Colon (tissue), 2 donors: ENCODE data around the gene GPR25.
"Not testable (repeated sequence)": the region's sequence is repeated elsewhere in the genome, so short reads cannot be mapped to it uniquely, and the experiment has no call there.

Experiments
- FAIRE-seq: peaks from 2 replicates; lab custom pipeline; 2012; peaks lifted over from hg19 to GRCh38; lab: Jason Lieb, UNC
- donor health status: control.
- donor health status: control.

GPR25 gene

GRCh38 chr1:200911936-200912335, 39.2 kb downstream of the GPR25 start:
- not testable (repeated sequence) for FAIRE-seq

GRCh38 chr1:200912737-200913407, 40.1 kb downstream of the GPR25 start:
- no peak for FAIRE-seq

- no peak for FAIRE-seq
Observed at GRCh38 chr1:200916152-200916551, 43.4 kb downstream of the GPR25 start.

GRCh38 chr1:200916681-200917080, 43.9 kb downstream of the GPR25 start:
- FAIRE-seq = no peak

GRCh38 chr1:200917291-200917817, 44.6 kb downstream of the GPR25 start:
- no peak for FAIRE-seq

GRCh38 chr1:200918006-200918405, 45.2 kb downstream of the GPR25 start:
- no peak for FAIRE-seq

- no peak for FAIRE-seq
Observed at GRCh38 chr1:200919386-200919785, 46.6 kb downstream of the GPR25 start.

- FAIRE-seq = no peak
Observed at GRCh38 chr1:200921571-200922110, 48.9 kb downstream of the GPR25 start.

GRCh38 chr1:200922406-200922805, 49.6 kb downstream of the GPR25 start:
- FAIRE-seq = no peak

GRCh38 chr1:200923601-200924000, 50.8 kb downstream of the GPR25 start:
- no peak for FAIRE-seq
